H9 (cell line): Measurements from ENCODE around the gene RNF157. TPM values are rescaled to one million over a fixed set of nuclear protein-coding genes. Genes with fewer than 3 reads are reported as not detected.

Experiments used
- DNase-seq: peaks from one replicate; pipeline ENCODE4 v3.0.0-alpha.2; 2017
- H2AFZ ChIP-seq: one replicate; pipeline ENCODE4 v1.6.1; 2013; ENCODE audit warnings: mild to moderate bottlenecking, low read length, control low read depth, moderate library complexity
- H2AK5ac ChIP-seq: 2 replicates; pipeline ENCODE4 v1.6.1; 2013; ENCODE audit warnings: low read length, control low read depth, mixed read lengths; ENCODE audit not compliant: insufficient read length
- H2BK120ac ChIP-seq: one replicate; pipeline ENCODE4 v1.6.1; 2013; ENCODE audit warnings: low read depth, mild to moderate bottlenecking, low read length, control low read depth, inconsistent platforms; ENCODE audit not compliant: poor library complexity, severe bottlenecking
- H2BK12ac ChIP-seq: 2 replicates; pipeline ENCODE4 v1.6.1; 2013; ENCODE audit warnings: low read length, control low read depth, mixed read lengths, low read depth; ENCODE audit not compliant: insufficient read length
- H2BK15ac ChIP-seq: 2 replicates; pipeline ENCODE4 v1.6.1; 2013; ENCODE audit warnings: low read depth, low read length, control low read depth
- H2BK20ac ChIP-seq: one replicate; pipeline ENCODE4 v1.6.1; 2013; ENCODE audit warnings: low read depth, mild to moderate bottlenecking, low read length, control low read depth, inconsistent platforms; ENCODE audit not compliant: poor library complexity, severe bottlenecking
- H2BK5ac ChIP-seq: 2 replicates; pipeline ENCODE4 v1.6.1; 2013; ENCODE audit warnings: low read length, control low read depth, mixed read lengths; ENCODE audit not compliant: insufficient read length
- H3K14ac ChIP-seq: 2 replicates; pipeline ENCODE4 v1.6.1; 2013; ENCODE audit warnings: low read length, control low read depth; ENCODE audit not compliant: insufficient read depth
- H3K18ac ChIP-seq: 2 replicates; pipeline ENCODE4 v1.6.1; 2013; ENCODE audit warnings: low read depth, mild to moderate bottlenecking, mixed read lengths, low read length, control low read depth; ENCODE audit not compliant: insufficient read length
- H3K23ac ChIP-seq: 2 replicates; pipeline ENCODE4 v1.6.1; 2013; ENCODE audit warnings: low read length, control low read depth, mixed read lengths, low read depth; ENCODE audit not compliant: insufficient read length
- H3K23me2 ChIP-seq: 2 replicates; pipeline ENCODE4 v1.6.1; 2013; ENCODE audit warnings: low read depth, mild to moderate bottlenecking, mixed read lengths, low read length, control low read depth; ENCODE audit not compliant: insufficient read length, poor library complexity, severe bottlenecking
- H3K27ac ChIP-seq: 2 replicates; pipeline ENCODE4 v1.5.1; 2013; ENCODE audit warnings: low read length, control low read depth, mixed read lengths, low read depth; ENCODE audit not compliant: insufficient read length
- H3K27me3 ChIP-seq: 2 replicates; pipeline ENCODE4 v1.6.1; 2013; ENCODE audit warnings: low read length, control low read depth, inconsistent platforms; ENCODE audit not compliant: insufficient read depth
- H3K4ac ChIP-seq: 2 replicates; pipeline ENCODE4 v1.6.1; 2013; ENCODE audit warnings: low read depth, mild to moderate bottlenecking, control low read depth, inconsistent platforms, low read length, moderate library complexity
- H3K4me1 ChIP-seq: 2 replicates; pipeline ENCODE4 v1.6.1; 2013; ENCODE audit warnings: low read length, control low read depth, inconsistent platforms; ENCODE audit not compliant: insufficient read depth
- H3K4me2 ChIP-seq: 2 replicates; pipeline ENCODE4 v1.6.1; 2013; ENCODE audit warnings: low read length, control low read depth, mixed read lengths; ENCODE audit not compliant: insufficient read length, insufficient read depth
- H3K56ac ChIP-seq: 2 replicates; pipeline ENCODE4 v1.6.1; 2013; ENCODE audit warnings: low read depth, mild to moderate bottlenecking, mixed read lengths, low read length, control low read depth; ENCODE audit not compliant: insufficient read length
- H3K79me1 ChIP-seq: 2 replicates; pipeline ENCODE4 v1.6.1; 2013; ENCODE audit warnings: low read depth, mild to moderate bottlenecking, moderate library complexity, low read length, control low read depth, inconsistent platforms; ENCODE audit not compliant: insufficient read depth, poor library complexity, severe bottlenecking
- H3K79me2 ChIP-seq: 2 replicates; pipeline ENCODE4 v1.6.1; 2013; ENCODE audit warnings: low read length, control low read depth, inconsistent platforms; ENCODE audit not compliant: insufficient read depth
- H3K9ac ChIP-seq: 2 replicates; pipeline ENCODE4 v1.6.1; 2013; ENCODE audit warnings: low read length, control low read depth, mixed read lengths; ENCODE audit not compliant: insufficient read length; ENCODE audit errors: extremely low read depth
- H3K9me3 ChIP-seq: one replicate; pipeline ENCODE4 v1.6.1; 2013; ENCODE audit warnings: low read depth, low read length, inconsistent platforms; ENCODE audit not compliant: control insufficient read depth
- H3T11ph ChIP-seq: one replicate; pipeline ENCODE4 v1.6.1; 2013; ENCODE audit warnings: mild to moderate bottlenecking, low read length, control low read depth, inconsistent platforms
- H4K20me1 ChIP-seq: one replicate; pipeline ENCODE4 v1.6.1; 2013; ENCODE audit not compliant: control insufficient read depth, insufficient read length, insufficient read depth
- H4K5ac ChIP-seq: 2 replicates; pipeline ENCODE4 v1.6.1; 2013; ENCODE audit warnings: low read depth, mild to moderate bottlenecking, mixed read lengths, low read length, control low read depth; ENCODE audit not compliant: insufficient read length
- H4K8ac ChIP-seq: replicated peaks from 2 replicates; pipeline ENCODE4 v1.6.1; 2013; ENCODE audit warnings: low read length, control low read depth, mixed read lengths, low read depth; ENCODE audit not compliant: insufficient read length
- H4K91ac ChIP-seq: 2 replicates; pipeline ENCODE4 v1.6.1; 2013; ENCODE audit warnings: low read depth, mild to moderate bottlenecking, moderate library complexity, mixed read lengths, low read length, control low read depth; ENCODE audit not compliant: insufficient read length
- H3K27ac Mint-ChIP-seq, 3 experiments: 2 replicates in 2 of 3; 3 replicates in 1 of 3; pipeline ENCODE4 v1.8.0; 2020 to 2021; ENCODE audit warnings: mixed read lengths in 3 of 3, mild to moderate bottlenecking in 1 of 3, moderate library complexity in 1 of 3
- H3K27me3 Mint-ChIP-seq: 2 replicates; pipeline ENCODE4 v1.8.0; 2021; ENCODE audit warnings: low read depth, mild to moderate bottlenecking, moderate library complexity, mixed read lengths
- H3K36me3 Mint-ChIP-seq, 3 experiments: 2 replicates in 2 of 3; 3 replicates in 1 of 3; pipeline ENCODE4 v1.8.0; 2020 to 2021; ENCODE audit warnings: low read depth in 3 of 3, mixed read lengths in 3 of 3; ENCODE audit not compliant: insufficient read depth in 1 of 3
- H3K4me1 Mint-ChIP-seq, 2 experiments: 2 replicates each; pipeline ENCODE4 v1.8.0; 2020; ENCODE audit warnings: mixed read lengths in 2 of 2
- H3K4me3 Mint-ChIP-seq, 2 experiments: 2 replicates in 1 of 2; 3 replicates in 1 of 2; pipeline ENCODE4 v1.8.0; 2020 to 2021; ENCODE audit warnings: mild to moderate bottlenecking in 2 of 2, mixed read lengths in 2 of 2, moderate library complexity in 1 of 2
- H3K9me3 Mint-ChIP-seq, 2 experiments: 2 replicates in 1 of 2; 3 replicates in 1 of 2; pipeline ENCODE4 v1.8.0; 2020; ENCODE audit warnings: mild to moderate bottlenecking in 2 of 2, mixed read lengths in 2 of 2, moderate library complexity in 1 of 2
- WGBS: extraction: QIAGEN DNeasy Blood & Tissue Kit; methylation state at CpG from one replicate; pipeline ENCODE4 v1.1.7; 2013; ENCODE audit warnings: missing lambda C conversion rate, low lambda C conversion rate, mixed read lengths; ENCODE audit not compliant: insufficient read length; ENCODE audit errors: extremely low coverage; 5-methylcytosine and 5-hydroxymethylcytosine counted together
- total RNA-seq: library from RNA; stranded (reverse); gene quantifications from 2 replicates; pipeline ENCODE4 v1.2.1, GENCODE V29; 2021
- TF ChIP-seq, protein P1 (sequence below): fragments of 200-600 bp; sonication (generic); conservative IDR thresholded peaks from 3 replicates; pipeline ENCODE4 v1.8.0; 2021; ENCODE audit warnings: antibody characterized with exemption, mild to moderate bottlenecking

The RNF157 gene
- total RNA-seq, 1 experiment from 2014 or later: 9.9 TPM

DNA sequence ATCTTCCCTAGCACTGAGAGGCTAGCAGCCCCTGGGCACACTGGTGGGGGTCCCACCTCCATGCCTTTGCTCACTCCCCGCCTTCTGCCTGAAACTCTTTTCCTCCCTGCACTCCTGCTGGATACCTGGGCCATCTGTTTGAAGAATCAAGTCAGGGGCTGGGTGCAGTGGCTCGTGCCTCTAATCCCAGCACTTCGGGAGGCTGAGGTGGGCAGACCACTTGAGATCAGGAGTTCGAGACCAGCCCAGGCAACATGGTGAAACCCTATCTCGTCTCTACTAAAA is 115.0 kb downstream of the RNF157 start:
- DNase-seq: no peak
- H2AFZ ChIP-seq: no peak overlapping the region
- no peak overlapping the region for H3T11ph ChIP-seq
- no peak overlapping the region for H3K4ac ChIP-seq
- TF ChIP-seq, protein P1, sequence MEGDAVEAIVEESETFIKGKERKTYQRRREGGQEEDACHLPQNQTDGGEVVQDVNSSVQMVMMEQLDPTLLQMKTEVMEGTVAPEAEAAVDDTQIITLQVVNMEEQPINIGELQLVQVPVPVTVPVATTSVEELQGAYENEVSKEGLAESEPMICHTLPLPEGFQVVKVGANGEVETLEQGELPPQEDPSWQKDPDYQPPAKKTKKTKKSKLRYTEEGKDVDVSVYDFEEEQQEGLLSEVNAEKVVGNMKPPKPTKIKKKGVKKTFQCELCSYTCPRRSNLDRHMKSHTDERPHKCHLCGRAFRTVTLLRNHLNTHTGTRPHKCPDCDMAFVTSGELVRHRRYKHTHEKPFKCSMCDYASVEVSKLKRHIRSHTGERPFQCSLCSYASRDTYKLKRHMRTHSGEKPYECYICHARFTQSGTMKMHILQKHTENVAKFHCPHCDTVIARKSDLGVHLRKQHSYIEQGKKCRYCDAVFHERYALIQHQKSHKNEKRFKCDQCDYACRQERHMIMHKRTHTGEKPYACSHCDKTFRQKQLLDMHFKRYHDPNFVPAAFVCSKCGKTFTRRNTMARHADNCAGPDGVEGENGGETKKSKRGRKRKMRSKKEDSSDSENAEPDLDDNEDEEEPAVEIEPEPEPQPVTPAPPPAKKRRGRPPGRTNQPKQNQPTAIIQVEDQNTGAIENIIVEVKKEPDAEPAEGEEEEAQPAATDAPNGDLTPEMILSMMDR: no peak
- H3K27me3 ChIP-seq: no peaks in the 10 kb centered on the region
- H2BK15ac ChIP-seq: no peak overlapping the region
- H3K9ac ChIP-seq: no peak overlapping the region
- no peak overlapping the region for H2BK12ac ChIP-seq
- H2AK5ac ChIP-seq: no peak overlapping the region
- H4K20me1 ChIP-seq: no peaks in the 10 kb centered on the region
- Mint-ChIP-seq H3K4me3 (no peak overlapping the region), H3K27me3 (peaks cover 8% of the 10 kb centered on the region), H3K9me3 (no peaks in the 10 kb centered on the region), H3K27ac (no peak overlapping the region), H3K36me3 (no peaks in the 10 kb centered on the region), H3K4me1 (peaks cover 25 to 27% of the 10 kb centered on the region in 2 experiments)
- no peak overlapping the region for H3K56ac ChIP-seq
- no peak overlapping the region for H4K91ac ChIP-seq
- H3K9me3 ChIP-seq: no peaks in the 10 kb centered on the region
- H2BK120ac ChIP-seq: no peak overlapping the region
- no peaks in the 10 kb centered on the region for H3K79me1 ChIP-seq
- no CpG with 5 or more reads among the region's 5 CpGs for WGBS
- no peak overlapping the region for H2BK5ac ChIP-seq
- H2BK20ac ChIP-seq: no peak overlapping the region
- no peak overlapping the region for H3K4me2 ChIP-seq
- H3K14ac ChIP-seq: no peak overlapping the region
- H3K23ac ChIP-seq: no peak overlapping the region
- H3K23me2 ChIP-seq: no peaks in the 10 kb centered on the region
- no peak overlapping the region for H4K5ac ChIP-seq
- no peaks in the 10 kb centered on the region; the same call in 1 of the 2 replicates for H3K4me1 ChIP-seq
- no peak overlapping the region for H3K27ac ChIP-seq
- no peaks in the 10 kb centered on the region for H3K79me2 ChIP-seq
- no peak overlapping the region for H4K8ac ChIP-seq
- H3K18ac ChIP-seq: no peak overlapping the region
